Immature natural killer cell (primary cell): Measurements from ENCODE around the gene IL4. TPM values are rescaled to one million over a fixed set of nuclear protein-coding genes. Genes with fewer than 3 reads are reported as not detected.
"Not testable (repeated sequence)": the region's sequence is repeated elsewhere in the genome, so short reads cannot be mapped to it uniquely, and the experiment has no call there.

Experiments
- DNase-seq, 3 donors: peaks; one replicate each; pipeline ENCODE4 v3.0.0; 2022; ENCODE audit warnings: mixed read lengths in 1 of 3
- H3K27ac Mint-ChIP-seq, 6 donors: one replicate each; pipeline ENCODE4 v1.8.0; 2020; ENCODE audit warnings: mixed read lengths in 6 of 6, mild to moderate bottlenecking in 5 of 6, inconsistent platforms in 4 of 6, moderate library complexity in 3 of 6
- H3K27me3 Mint-ChIP-seq, 3 donors: one replicate each; pipeline ENCODE4 v1.8.0; 2020 to 2021; ENCODE audit warnings: low read depth in 3 of 3, mild to moderate bottlenecking in 3 of 3, mixed read lengths in 3 of 3, moderate library complexity in 3 of 3, inconsistent platforms in 1 of 3
- H3K36me3 Mint-ChIP-seq, 3 donors: one replicate each; pipeline ENCODE4 v1.8.0; 2020; ENCODE audit warnings: mixed read lengths in 3 of 3, inconsistent platforms in 2 of 3, mild to moderate bottlenecking in 2 of 3
- H3K4me1 Mint-ChIP-seq, 2 donors: one replicate each; pipeline ENCODE4 v1.8.0; 2020; ENCODE audit warnings: inconsistent platforms in 2 of 2, mild to moderate bottlenecking in 2 of 2, mixed read lengths in 2 of 2, moderate library complexity in 1 of 2
- H3K4me3 Mint-ChIP-seq, 5 donors: one replicate each; pipeline ENCODE4 v1.8.0; 2020; ENCODE audit warnings: mild to moderate bottlenecking in 5 of 5, mixed read lengths in 5 of 5, inconsistent platforms in 3 of 5, moderate library complexity in 3 of 5
- H3K9me3 Mint-ChIP-seq, 6 donors: one replicate each; pipeline ENCODE4 v1.8.0; 2020; ENCODE audit warnings: mild to moderate bottlenecking in 6 of 6, mixed read lengths in 6 of 6, inconsistent platforms in 4 of 6, moderate library complexity in 3 of 6
- polyA plus RNA-seq, 3 donors: library from polyadenylated mRNA; unstranded; fragments of 300-500 nt; fragmentation: Illumina TruSeq; gene quantifications; one replicate each; pipeline ENCODE4 v1.2.3, GENCODE V29; 2021

Gene IL4
- polyA plus RNA-seq, 3 donors from 2014 or later = not detected

- Mint-ChIP-seq H3K9me3 (no peaks in the 10 kb centered on the region), H3K4me1 (peaks cover 15 to 26% of the 10 kb centered on the region in 2 donors), H3K27me3 (peaks cover 0 to 6% (median 0%) of the 10 kb centered on the region in 3 donors), H3K27ac (no peak overlapping the region), H3K4me3 (no peak overlapping the region), H3K36me3 (peaks cover 5 to 13% (median 7%) of the 10 kb centered on the region in 3 donors)
- no peak for DNase-seq
These were observed 11.3 kb downstream of the IL4 start for GRCh38 chr5:132684922-132685720.

- Mint-ChIP-seq H3K27ac (peak overlapping the region in 1 of 6 donors; percentile 7), H3K9me3 (no peaks in the 10 kb centered on the region), H3K4me3 (no peak overlapping the region), H3K36me3 (peaks cover 5 to 7% (median 7%) of the 10 kb centered on the region in 3 donors), H3K4me1 (peaks cover 15 to 26% of the 10 kb centered on the region in 2 donors), H3K27me3 (peaks cover 0 to 3% (median 0%) of the 10 kb centered on the region in 3 donors)
- no peak for DNase-seq
These were observed 12.4 kb downstream of the IL4 start for GRCh38 chr5:132686193-132686592.

- Mint-ChIP-seq H3K27me3 (no peaks in the 10 kb centered on the region), H3K27ac (peak overlapping the region in 3 of 6 donors; percentile 28 to 65 (median 47)), H3K4me3 (peak overlapping the region in 1 of 5 donors; percentile 18), H3K4me1 (peaks cover 24 to 39% of the 10 kb centered on the region in 2 donors), H3K36me3 (peaks cover 3 to 7% (median 5%) of the 10 kb centered on the region in 3 donors), H3K9me3 (no peaks in the 10 kb centered on the region)
- peak; percentile 21 to 44 (median 32) for DNase-seq
These were observed 14.2 kb downstream of the IL4 start for GRCh38 chr5:132687995-132688394.

- H3K36me3 Mint-ChIP-seq = peaks cover 3 to 7% (median 5%) of the 10 kb centered on the region in 3 donors
- peaks cover 25 to 40% of the 10 kb centered on the region in 2 donors for H3K4me1 Mint-ChIP-seq
- H3K27ac Mint-ChIP-seq = no peak overlapping the region
- peaks cover 0 to 3% (median 0%) of the 10 kb centered on the region in 3 donors for H3K27me3 Mint-ChIP-seq
- H3K4me3 Mint-ChIP-seq = no peak overlapping the region
- no peaks in the 10 kb centered on the region for H3K9me3 Mint-ChIP-seq
- DNase-seq = no peak
These were observed 14.9 kb downstream of the IL4 start for GRCh38 chr5:132688536-132689339.

- peaks cover 0 to 3% (median 0%) of the 10 kb centered on the region in 3 donors for H3K27me3 Mint-ChIP-seq
- peaks cover 3 to 7% (median 5%) of the 10 kb centered on the region in 3 donors for H3K36me3 Mint-ChIP-seq
- DNase-seq = no peak
- H3K9me3 Mint-ChIP-seq = no peaks in the 10 kb centered on the region
- no peak overlapping the region for H3K27ac Mint-ChIP-seq
- H3K4me1 Mint-ChIP-seq = peaks cover 25 to 40% of the 10 kb centered on the region in 2 donors
- H3K4me3 Mint-ChIP-seq = no peak overlapping the region
These were observed 15.7 kb downstream of the IL4 start for GRCh38 chr5:132689513-132689912.

- Mint-ChIP-seq H3K27me3 (peaks cover 0 to 3% (median 0%) of the 10 kb centered on the region in 3 donors), H3K4me3 (no peak overlapping the region), H3K4me1 (peaks cover 21 to 35% of the 10 kb centered on the region in 2 donors), H3K27ac (no peak overlapping the region), H3K36me3 (peaks cover 3 to 7% (median 5%) of the 10 kb centered on the region in 3 donors), H3K9me3 (no peaks in the 10 kb centered on the region)
- no peak for DNase-seq
These were observed 16.4 kb downstream of the IL4 start for GRCh38 chr5:132690156-132690555.

GRCh38 chr5:132691755-132692631, 18.2 kb downstream of the IL4 start:
- H3K27me3 Mint-ChIP-seq, H3K9me3 Mint-ChIP-seq: not testable (repeated sequence)
- DNase-seq = peak in 1 of 3 donors; percentile 8
- Mint-ChIP-seq H3K4me3 (peak overlapping the region in 1 of 5 donors; percentile 10), H3K27ac (peak overlapping the region in 5 of 6 donors; percentile 2 to 72 (median 7)), H3K36me3 (peaks cover 5 to 14% (median 9%) of the 10 kb centered on the region in 3 donors), H3K4me1 (peaks cover 19 to 33% of the 10 kb centered on the region in 2 donors)

- H3K27ac Mint-ChIP-seq = no peak overlapping the region
- no peak overlapping the region for H3K4me3 Mint-ChIP-seq
- peaks cover 19 to 32% of the 10 kb centered on the region in 2 donors for H3K4me1 Mint-ChIP-seq
These were observed 18.8 kb downstream of the IL4 start for GRCh38 chr5:132692632-132692967.

GRCh38 chr5:132695956-132696355, 22.2 kb downstream of the IL4 start:
- Mint-ChIP-seq H3K27ac (no peak overlapping the region), H3K9me3 (no peaks in the 10 kb centered on the region), H3K4me1 (peaks cover 10 to 14% of the 10 kb centered on the region in 2 donors), H3K4me3 (no peak overlapping the region), H3K36me3 (peaks cover 23 to 39% (median 37%) of the 10 kb centered on the region in 3 donors), H3K27me3 (peaks cover 0 to 3% (median 0%) of the 10 kb centered on the region in 3 donors)
- DNase-seq = no peak

More at GRCh38 chr5:132692632-132692967, 18.8 kb downstream of the IL4 start:
- H3K9me3 Mint-ChIP-seq = no peaks in the 10 kb centered on the region
- H3K36me3 Mint-ChIP-seq = peaks cover 5 to 19% (median 14%) of the 10 kb centered on the region in 3 donors
- DNase-seq = no peak
- peaks cover 0 to 3% (median 0%) of the 10 kb centered on the region in 3 donors for H3K27me3 Mint-ChIP-seq

- DNase-seq = no peak
- Mint-ChIP-seq H3K4me3 (no peak overlapping the region), H3K36me3 (peaks cover 41 to 48% (median 48%) of the 10 kb centered on the region in 3 donors), H3K27me3 (no peaks in the 10 kb centered on the region), H3K27ac (no peak overlapping the region), H3K9me3 (no peaks in the 10 kb centered on the region), H3K4me1 (no peaks in the 10 kb centered on the region)
These were observed 31.1 kb downstream of the IL4 start for GRCh38 chr5:132704875-132705274.

GRCh38 chr5:132708645-132709044, 34.9 kb downstream of the IL4 start:
- Mint-ChIP-seq H3K27me3 (no peaks in the 10 kb centered on the region), H3K4me3 (no peak overlapping the region), H3K4me1 (no peaks in the 10 kb centered on the region)

GRCh38 chr5:132714456-132715307, 40.9 kb downstream of the IL4 start:
- H3K9me3 Mint-ChIP-seq = no peaks in the 10 kb centered on the region
- peak overlapping the region in 1 of 6 donors; percentile 80 for H3K27ac Mint-ChIP-seq
- DNase-seq = peak in 1 of 3 donors; percentile 13

More at GRCh38 chr5:132708645-132709044, 34.9 kb downstream of the IL4 start:
- no peak overlapping the region for H3K27ac Mint-ChIP-seq
- no peak for DNase-seq
- H3K36me3 Mint-ChIP-seq = peaks cover 11 to 28% (median 25%) of the 10 kb centered on the region in 3 donors
- H3K9me3 Mint-ChIP-seq = no peaks in the 10 kb centered on the region

More at GRCh38 chr5:132714456-132715307, 40.9 kb downstream of the IL4 start:
- H3K36me3 Mint-ChIP-seq = peaks cover 8 to 18% (median 17%) of the 10 kb centered on the region in 3 donors
- peaks cover 0 to 1% (median 0%) of the 10 kb centered on the region in 3 donors for H3K27me3 Mint-ChIP-seq
- no peaks in the 10 kb centered on the region for H3K4me1 Mint-ChIP-seq
- no peak overlapping the region for H3K4me3 Mint-ChIP-seq
